ENCODE results near the gene ZNF148.
A peak's percentile ranks its signal among the peaks of the same experiment; 100 is the strongest.
"Not testable (repeated sequence)": the region's sequence is repeated elsewhere in the genome, so short reads cannot be mapped to it uniquely, and the experiment has no call there.

Gene ZNF148, protein sequence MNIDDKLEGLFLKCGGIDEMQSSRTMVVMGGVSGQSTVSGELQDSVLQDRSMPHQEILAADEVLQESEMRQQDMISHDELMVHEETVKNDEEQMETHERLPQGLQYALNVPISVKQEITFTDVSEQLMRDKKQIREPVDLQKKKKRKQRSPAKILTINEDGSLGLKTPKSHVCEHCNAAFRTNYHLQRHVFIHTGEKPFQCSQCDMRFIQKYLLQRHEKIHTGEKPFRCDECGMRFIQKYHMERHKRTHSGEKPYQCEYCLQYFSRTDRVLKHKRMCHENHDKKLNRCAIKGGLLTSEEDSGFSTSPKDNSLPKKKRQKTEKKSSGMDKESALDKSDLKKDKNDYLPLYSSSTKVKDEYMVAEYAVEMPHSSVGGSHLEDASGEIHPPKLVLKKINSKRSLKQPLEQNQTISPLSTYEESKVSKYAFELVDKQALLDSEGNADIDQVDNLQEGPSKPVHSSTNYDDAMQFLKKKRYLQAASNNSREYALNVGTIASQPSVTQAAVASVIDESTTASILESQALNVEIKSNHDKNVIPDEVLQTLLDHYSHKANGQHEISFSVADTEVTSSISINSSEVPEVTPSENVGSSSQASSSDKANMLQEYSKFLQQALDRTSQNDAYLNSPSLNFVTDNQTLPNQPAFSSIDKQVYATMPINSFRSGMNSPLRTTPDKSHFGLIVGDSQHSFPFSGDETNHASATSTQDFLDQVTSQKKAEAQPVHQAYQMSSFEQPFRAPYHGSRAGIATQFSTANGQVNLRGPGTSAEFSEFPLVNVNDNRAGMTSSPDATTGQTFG

GRCh38 chr3:125374996-125375941 lies at the start of gene ZNF148:
ZNF148 (minus strand) TSS chr3:125375325; CDS start chr3:125313640, 61,685 bp downstream.
- DNase-seq, result peak; percentile 47

DNA sequence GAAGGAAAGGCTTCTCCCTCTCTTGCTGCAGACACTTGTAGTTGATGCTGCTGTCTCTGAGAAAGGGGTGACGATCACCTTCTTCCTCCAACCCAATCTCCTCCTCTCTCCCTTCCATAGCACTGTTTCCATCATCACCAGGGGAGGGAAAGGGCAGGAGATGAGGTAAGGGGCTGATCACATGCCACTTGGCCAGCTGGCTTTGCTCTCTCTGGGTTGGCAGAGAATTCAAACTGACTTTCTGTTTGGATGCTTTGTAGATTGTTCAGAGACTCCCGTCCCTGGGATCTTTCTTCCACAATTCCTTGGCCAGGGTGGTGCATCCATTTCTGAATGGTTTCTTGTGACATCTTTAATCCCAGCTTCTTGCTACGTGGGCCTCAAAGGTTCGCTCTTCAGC lies 43.2 kb upstream of the ZNF148 start:
- no peak for DNase-seq

DNA sequence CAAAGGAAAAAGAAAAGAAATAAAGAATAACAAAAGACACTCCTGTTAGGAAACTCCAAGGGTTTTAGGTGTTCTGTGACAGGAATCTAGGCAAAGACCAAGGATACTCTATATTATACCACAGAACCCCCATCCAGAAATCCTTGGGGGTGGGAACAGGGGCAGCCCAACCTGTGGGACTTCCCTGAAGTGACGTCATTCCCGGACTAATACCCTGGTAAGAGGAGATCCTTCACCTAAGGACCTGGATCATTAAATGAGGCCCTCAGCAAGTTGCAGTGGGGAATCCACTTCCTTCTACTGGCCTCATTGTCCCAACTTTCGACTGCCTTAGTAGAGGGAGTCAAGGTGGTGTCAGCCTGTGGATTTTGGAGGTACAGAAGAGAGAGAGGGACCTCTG lies 41.1 kb upstream of the ZNF148 start:
- DNase-seq, result no peak

DNA sequence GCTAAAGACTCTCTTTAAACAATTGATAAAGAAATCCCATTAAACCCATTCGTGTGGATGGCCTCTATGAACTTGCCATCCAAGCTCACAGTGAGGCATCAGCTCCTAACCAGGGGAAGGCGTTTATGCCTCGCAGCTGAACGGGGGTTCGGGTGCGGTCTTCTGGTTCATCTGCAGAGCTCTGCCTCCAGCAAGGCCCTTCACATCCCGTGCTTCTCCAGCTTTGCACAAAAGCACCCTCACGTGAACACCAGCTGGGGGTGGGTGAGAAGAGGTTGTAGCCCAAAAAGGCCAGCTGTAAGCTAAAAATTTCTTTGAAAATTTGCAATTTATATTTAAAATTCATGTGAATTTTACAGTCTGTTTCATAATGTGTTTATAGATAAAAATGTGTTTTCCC lies 39.5 kb upstream of the ZNF148 start:
- no peak for DNase-seq

GRCh38 chr3:125410922-125411321 lies 35.8 kb upstream of the ZNF148 start:
- no peak for DNase-seq

DNA sequence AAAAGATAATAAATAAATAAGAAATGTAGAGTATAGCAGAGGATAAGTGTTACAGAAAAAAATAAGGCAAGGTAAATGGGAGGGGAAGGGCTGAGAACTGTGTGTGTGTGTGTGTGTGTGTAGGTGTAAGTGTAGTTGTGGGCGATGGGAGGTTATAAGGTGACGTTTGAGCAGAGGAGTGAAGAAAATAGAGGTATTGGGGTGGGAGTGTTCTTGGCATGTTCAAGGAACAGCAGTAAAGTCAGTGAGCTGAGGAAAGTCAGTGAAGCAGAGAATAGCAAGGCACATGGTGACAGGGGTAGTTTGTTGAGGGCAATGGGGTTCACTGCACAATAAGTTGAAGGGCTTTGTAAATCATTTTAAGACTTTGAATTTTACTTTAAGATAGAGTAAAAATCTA lies 30.9 kb upstream of the ZNF148 start:
- no peak for DNase-seq

DNA sequence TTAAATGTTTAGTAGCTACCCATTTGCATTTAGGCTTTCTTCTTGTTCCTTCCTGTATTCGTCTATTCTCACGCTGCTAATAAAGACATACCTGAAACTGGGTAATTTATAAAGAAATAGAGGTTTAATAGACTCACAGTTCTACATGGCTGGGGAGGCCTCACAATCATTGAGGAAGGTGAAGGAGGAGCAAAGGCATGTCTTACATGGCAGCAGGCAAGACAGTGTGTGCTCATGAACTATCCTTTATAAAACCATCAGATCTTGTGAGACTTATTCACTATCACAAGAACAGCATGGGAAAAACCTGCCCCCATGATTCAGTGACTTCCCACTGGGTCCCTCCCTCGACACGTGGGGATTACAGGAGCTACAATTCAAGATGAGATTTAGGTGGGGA lies 30.4 kb upstream of the ZNF148 start:
- not testable (repeated sequence) for DNase-seq

GRCh38 chr3:125403789-125404188 lies 28.7 kb upstream of the ZNF148 start:
- no peak for DNase-seq

- DNase-seq, result no peak
Observed at GRCh38 chr3:125402639-125403038, 27.5 kb upstream of the ZNF148 start.

DNA sequence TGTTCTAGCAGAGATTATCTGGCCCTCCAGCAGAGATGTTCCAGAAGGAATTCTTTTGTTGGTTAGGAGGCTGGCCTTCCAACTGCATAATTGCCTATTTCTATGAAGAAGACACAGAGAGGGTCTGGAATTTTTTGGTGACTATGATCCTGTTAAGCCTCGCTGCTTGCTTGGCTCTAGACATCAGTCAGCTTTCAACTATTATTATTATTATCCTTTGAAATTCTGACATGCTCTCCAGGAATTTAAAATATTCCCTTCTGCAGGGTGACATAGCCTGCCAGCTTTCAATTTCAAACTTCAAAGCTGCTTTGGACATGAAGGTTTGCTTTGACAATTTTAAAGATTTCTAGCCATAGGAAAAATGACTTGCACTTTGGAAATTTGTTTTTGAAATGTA lies 26.3 kb upstream of the ZNF148 start:
- no peak for DNase-seq

- DNase-seq, result no peak
Observed at GRCh38 chr3:125398952-125399351, 23.8 kb upstream of the ZNF148 start.

GRCh38 chr3:125395091-125395490 lies 20.0 kb upstream of the ZNF148 start:
- no peak for DNase-seq

- DNase-seq, result no peak
Observed at GRCh38 chr3:125394406-125394805, 19.3 kb upstream of the ZNF148 start.

DNA sequence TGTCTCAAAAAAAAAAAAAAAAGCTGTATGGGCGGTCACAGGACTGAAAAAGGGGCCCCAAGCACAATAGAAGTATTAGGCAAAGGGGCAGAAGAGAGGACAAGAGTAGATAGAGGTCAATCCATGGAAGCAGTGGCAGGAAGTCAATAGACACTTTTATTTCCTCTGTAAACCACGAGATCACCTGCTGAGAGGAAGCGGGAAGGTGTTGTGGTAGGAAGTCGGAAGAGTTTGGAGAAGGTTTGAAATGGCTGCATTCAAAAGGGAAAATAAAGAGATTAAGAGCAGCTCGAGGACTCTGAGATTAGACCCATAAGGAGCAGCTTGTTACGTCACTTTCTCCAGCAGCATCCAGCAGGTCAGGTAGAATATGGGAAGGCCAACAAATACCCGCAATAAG lies 14.2 kb upstream of the ZNF148 start:
- no peak for DNase-seq

DNA sequence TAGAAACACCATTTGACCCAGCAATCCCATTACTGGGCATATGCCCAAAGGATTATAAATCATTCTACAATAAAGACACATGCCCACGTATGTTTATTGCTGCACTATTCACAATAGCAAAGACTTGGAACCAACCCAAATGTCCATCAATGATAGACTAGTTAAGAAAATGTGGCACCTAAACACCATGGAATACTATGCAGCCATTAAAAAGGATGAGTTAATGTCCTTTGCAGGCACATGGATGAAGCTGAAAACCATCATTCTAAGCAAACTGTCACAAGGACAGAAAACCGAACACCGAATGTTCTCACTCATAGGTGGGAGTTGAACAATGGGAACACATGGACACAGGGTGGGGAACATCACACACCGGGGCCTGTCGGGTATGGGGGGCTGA lies 13.2 kb upstream of the ZNF148 start:
- DNase-seq, result not testable (repeated sequence)

DNA sequence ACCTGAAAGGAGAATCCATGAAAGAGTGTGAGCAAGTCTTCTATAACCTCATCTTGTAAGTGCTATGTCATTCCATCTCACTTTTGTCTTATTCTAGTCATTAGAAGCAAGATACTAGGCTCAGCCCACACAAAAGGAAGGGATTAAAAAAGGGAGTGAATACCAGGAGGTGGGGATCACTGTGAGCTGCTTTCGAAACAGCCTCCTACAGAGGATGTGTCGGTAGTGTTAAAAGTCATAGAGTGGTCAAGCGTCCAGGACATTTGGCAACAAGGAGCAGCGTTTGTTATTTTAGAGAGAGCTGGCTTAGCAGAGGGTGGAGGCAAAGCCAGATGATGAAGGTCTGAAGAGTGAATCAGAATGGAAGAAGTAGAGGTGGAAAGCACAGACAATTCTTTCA lies 11.7 kb upstream of the ZNF148 start:
- DNase-seq, result no peak

DNA sequence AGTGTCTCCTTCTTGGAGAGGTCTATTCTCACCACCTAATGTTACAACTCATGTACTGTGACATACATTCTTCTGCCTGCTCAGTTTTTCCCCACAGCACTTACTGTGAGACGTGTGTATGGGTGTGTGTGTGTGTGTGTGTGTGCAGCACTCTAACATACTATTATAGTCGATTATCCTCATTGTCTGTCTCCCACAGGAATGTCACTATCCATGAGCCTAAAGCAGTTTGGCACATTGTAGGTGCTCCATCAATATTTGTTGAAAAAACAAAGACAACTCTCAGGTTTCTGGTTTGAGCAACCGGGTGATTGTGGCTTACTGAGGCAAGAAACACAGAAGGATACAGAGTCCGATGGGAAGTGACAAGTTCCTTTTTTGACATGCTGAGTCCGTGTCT lies 8.6 kb upstream of the ZNF148 start:
- DNase-seq, result no peak

DNA sequence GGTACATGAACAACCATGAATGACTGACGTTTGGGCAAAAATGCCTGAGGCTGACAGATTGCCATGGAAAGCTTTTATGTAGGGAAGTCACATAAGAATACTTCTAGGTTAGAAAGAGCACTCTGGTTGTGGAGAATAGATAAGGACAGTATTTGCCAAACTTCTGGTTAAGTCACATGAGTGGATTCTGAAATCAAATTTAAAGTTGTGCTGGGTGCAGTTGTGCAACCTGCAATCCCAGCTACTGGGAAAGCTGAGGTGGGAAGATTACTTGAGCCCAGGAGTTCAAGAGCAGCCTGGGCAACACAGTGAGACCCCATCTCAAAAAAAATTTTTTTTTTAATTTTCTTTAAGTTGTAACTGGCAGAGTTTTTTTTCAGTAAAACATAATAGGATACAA lies 7.2 kb upstream of the ZNF148 start:
- no peak for DNase-seq

GRCh38 chr3:125381743-125382142 lies 6.6 kb upstream of the ZNF148 start:
- DNase-seq, result no peak

DNA sequence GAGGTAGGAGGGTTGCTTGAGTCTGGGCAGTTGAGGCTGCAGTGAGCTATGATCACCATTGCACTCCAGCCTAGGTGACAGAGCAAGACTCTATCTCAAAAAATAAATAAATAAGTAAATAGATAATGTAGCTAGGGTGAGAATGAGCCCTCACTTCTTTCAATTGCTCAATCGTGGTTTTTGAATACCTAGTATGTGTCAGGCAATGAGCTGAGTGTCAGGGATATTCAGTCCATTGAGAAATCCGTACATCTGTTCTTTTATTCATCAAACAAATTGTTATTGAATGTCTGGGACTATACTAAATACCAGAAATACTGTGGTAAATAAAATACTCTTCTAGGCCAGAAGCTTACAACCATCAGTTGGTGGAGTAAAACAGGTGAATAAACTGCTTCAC lies 6.2 kb upstream of the ZNF148 start:
- DNase-seq, result no peak

- DNase-seq, result no peak
Observed at GRCh38 chr3:125379483-125379882, 4.4 kb upstream of the ZNF148 start.

DNA sequence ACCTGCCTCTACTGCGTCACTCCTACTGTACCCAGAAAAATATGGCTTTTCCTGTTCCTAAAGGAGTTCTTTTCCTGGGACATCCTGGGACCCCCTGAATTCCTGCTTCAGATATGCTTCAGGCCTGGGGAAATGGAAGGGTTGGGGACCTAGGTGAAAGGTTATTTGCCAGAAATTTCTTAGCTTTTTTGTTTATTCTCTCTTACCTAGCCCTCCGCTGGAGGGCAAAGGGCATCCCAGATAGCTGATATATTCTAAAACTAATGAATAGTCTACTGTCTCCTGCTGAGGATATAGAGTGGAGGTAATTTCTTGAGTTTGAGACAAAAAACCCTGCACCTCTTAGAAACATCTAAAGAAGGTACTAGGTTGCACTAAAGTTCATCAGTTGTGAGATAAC lies 3.6 kb upstream of the ZNF148 start:
- DNase-seq, result no peak

Data from NCI-H2227 treated with DMSO at 0.1 percent for 48 hours (cell line).